K562 (cell line): ENCODE results near the gene RNF115. TPM values are rescaled to one million over a fixed set of nuclear protein-coding genes. Genes with fewer than 3 reads are reported as not detected.

Source experiments
- BCLAF1 ChIP-seq, 2 experiments: fragments of 450-650 bp in 1 of 2; IDR thresholded peaks; 2 replicates each; pipeline ENCODE4 v1.6.1; 2011 to 2017; ENCODE audit warnings: low read depth in 2 of 2, antibody characterized with exemption in 1 of 2, borderline replicate concordance in 1 of 2, low read length in 1 of 2, mild to moderate bottlenecking in 1 of 2, mixed read lengths in 1 of 2; ENCODE audit not compliant: control insufficient read depth in 1 of 2
- BHLHE40 ChIP-seq: IDR thresholded peaks from 2 replicates; pipeline ENCODE4 v1.6.1; 2011; ENCODE audit warnings: low read length, improper control_type of control experiment
- ETS2 ChIP-seq: IDR thresholded peaks from 2 replicates; pipeline ENCODE4 v1.6.1; 2016; ENCODE audit warnings: borderline replicate concordance, missing genetic modification characterization, mild to moderate bottlenecking, moderate library complexity, missing compliant biosample characterization; ENCODE audit not compliant: poor library complexity, severe bottlenecking
- FOXA3 ChIP-seq, 2 experiments: fragments of 450-650 bp in 1 of 2; sonication (generic) in 1 of 2; formaldehyde crosslinking; IDR thresholded peaks in 1 of 2; conservative IDR thresholded peaks in 1 of 2; 2 replicates each; pipeline versions ENCODE4 v1.4.0 to v1.8.0; 2020 to 2022; ENCODE audit warnings: mild to moderate bottlenecking in 2 of 2, missing genetic modification reagents in 1 of 2
- HNRNPH1 ChIP-seq: fragments of 200-400 bp; formaldehyde crosslinking; optimal IDR thresholded peaks from 2 replicates; pipeline ENCODE3; 2017; ENCODE audit warnings: low read depth, mild to moderate bottlenecking, low read length, moderate library complexity
- LCOR ChIP-seq: sonication (generic); formaldehyde crosslinking; IDR thresholded peaks from 2 replicates; pipeline ENCODE4 v1.8.0; 2022; ENCODE audit warnings: mild to moderate bottlenecking, missing genetic modification reagents
- LEF1 ChIP-seq: fragments of 450-650 bp; IDR thresholded peaks from 2 replicates; pipeline ENCODE4 v1.6.1; 2016; ENCODE audit warnings: mild to moderate bottlenecking
- NR2C1 ChIP-seq, 2 experiments: fragments of 450-650 bp; IDR thresholded peaks; 2 replicates each; pipeline ENCODE4 v1.6.1; 2017; ENCODE audit warnings: mild to moderate bottlenecking in 2 of 2, antibody characterized with exemption in 1 of 2, inconsistent platforms in 1 of 2, missing compliant biosample characterization in 1 of 2, missing genetic modification characterization in 1 of 2
- PKNOX1 ChIP-seq: fragments of 450-650 bp; IDR thresholded peaks from 2 replicates; pipeline ENCODE4 v1.6.1; 2016
- POLR2B ChIP-seq: fragments of 450-650 bp; IDR thresholded peaks from 2 replicates; pipeline ENCODE4 v1.6.1; 2018; ENCODE audit warnings: low read depth; ENCODE audit not compliant: partially characterized antibody
- RNF2 ChIP-seq: sonication (generic); IDR thresholded peaks from 2 replicates; pipeline ENCODE4 v1.6.1; 2016
- SIN3A ChIP-seq, 2 experiments: fragments of 150-350 bp in 1 of 2; IDR thresholded peaks; 2 replicates each; pipeline ENCODE4 v1.6.1; 2011 to 2016; ENCODE audit warnings: borderline replicate concordance in 2 of 2, low read depth in 2 of 2, low read length in 2 of 2, mild to moderate bottlenecking in 2 of 2, moderate library complexity in 2 of 2; ENCODE audit not compliant: control insufficient read depth in 1 of 2
- SMARCC2 ChIP-seq: fragments of 450-650 bp; IDR thresholded peaks from 2 replicates; pipeline ENCODE4 v1.6.1; 2017; ENCODE audit warnings: antibody characterized with exemption, moderate library complexity, mild to moderate bottlenecking, low read depth
- SP1 ChIP-seq: sonication (generic); formaldehyde crosslinking; IDR thresholded peaks from 2 replicates; pipeline ENCODE4 v1.8.1; 2022; ENCODE audit warnings: mild to moderate bottlenecking, missing genetic modification reagents
- TFE3 ChIP-seq: fragments of 450-650 bp; formaldehyde crosslinking; IDR thresholded peaks from 2 replicates; pipeline ENCODE4 v1.4.0; 2020; ENCODE audit warnings: mild to moderate bottlenecking, mixed read lengths
- ZFP30 ChIP-seq: fragments of 250-450 bp; sonication (Bioruptor Pico); IDR thresholded peaks from 2 replicates; pipeline ENCODE4 v1.8.0; 2022; ENCODE audit warnings: moderate library complexity, mild to moderate bottlenecking, inconsistent platforms, borderline replicate concordance
- ZNF644 ChIP-seq: fragments of 200-800 bp; sonication (Bioruptor generic); IDR thresholded peaks from 2 replicates; pipeline ENCODE4 v1.6.1; 2016; ENCODE audit warnings: low read depth, missing genetic modification characterization, missing compliant biosample characterization
- polyA plus RNA-seq, 8 experiments: library from polyadenylated mRNA; depleted of rRNA in 4 of 8; stranded (reverse) in 5 of 8; unstranded in 3 of 8; fragments of >200 nt; fragmentation: Nextera tagmentation in 2 of 8; fragmentation: Illumina TruSeq in 1 of 8; extraction: Ambion mirVana in 2 of 8; extraction: Trizol in 1 of 8; gene quantifications; 2 replicates each; pipeline versions ENCODE4 v1.2.1 to v1.2.3, GENCODE V29; 2011 to 2014; ENCODE audit warnings: inconsistent platforms in 1 of 8, missing spikeins in 1 of 8
- total RNA-seq, 7 experiments: library from RNA; depleted of rRNA in 6 of 7; stranded (reverse); fragments of >200 nt in 6 of 7; fragmentation: Illumina TruSeq in 2 of 7; extraction: Trizol in 2 of 7; gene quantifications; 2 replicates each; pipeline versions ENCODE4 v1.2.1 to v1.2.3, GENCODE V29; 2011 to 2021; ENCODE audit warnings: low replicate concordance in 1 of 7

RNF115 gene
- total and polyA plus RNA-seq, 9 of the 15 experiments (the other 6 are each of a cell fraction or from before 2014, with no cell fraction given) = 1.9 to 14.3 (median 9.5) TPM

GRCh38 chr1:145823565-145824498 lies at the start of gene RNF115, which contains the start of gene POLR3C (continued):
- TF ChIP-seq BCLAF1 (IDR thresholded peaks at IDR 0.05; ENCODE audit: borderline replicate concordance in 1 of 2, control insufficient read depth in 1 of 2, low read depth in 2 of 2, low read length in 1 of 2) (no peak), LEF1 (no peak), FOXA3 (CRISPR knock-in tag; conservative IDR thresholded peaks at IDR 0.05 in 1 of 2, IDR thresholded peaks at IDR 0.05 in 1 of 2) (no peak), PKNOX1 (peak; percentile 29; the same call in 1 of the 2 replicates), BHLHE40 (peak; percentile 97), LCOR (CRISPR knock-in tag) (peak; percentile 72), ZNF644 (tag) (0 out of 2 replicates have a peak, but pooled peaks have one; percentile 44), ETS2 (tag) (no peak), POLR2B (peak; percentile 75), SP1 (peak; percentile 73), RNF2 (peak; percentile 73), SIN3A (IDR thresholded peaks at IDR 0.05; ENCODE audit: borderline replicate concordance in 2 of 2, control insufficient read depth in 1 of 2, low read depth in 2 of 2, low read length in 2 of 2) (peak in 1 of 2 experiments; percentile 82; a peak in 1 of 4 replicates), ZFP30 (CRISPR knock-in tag) (no peak), HNRNPH1 (no peak), TFE3 (CRISPR knock-in tag) (peak; percentile 98), NR2C1 (IDR thresholded peaks at IDR 0.05) (peak; percentile 14; the same call in 1 of the 2 replicates), NR2C1 (tag; IDR thresholded peaks at IDR 0.05) (no peak), SMARCC2 (no peak)
